Vagina (tissue), 2 donors: ENCODE results near the gene RBPJL. TPM values are rescaled to one million over a fixed set of nuclear protein-coding genes. Genes with fewer than 3 reads are reported as not detected.
A peak's percentile ranks its signal among the peaks of the same experiment; 100 is the strongest.

ENCODE experiments used
- DNase-seq, 2 donors: peaks; one replicate each; pipeline ENCODE4 v3.0.0-alpha.2; 2017; ENCODE audit errors: extremely low spot score in 2 of 2
- H3K27ac ChIP-seq: fragments of 200-600 bp; sonication (generic); one replicate; pipeline ENCODE4 v1.5.1; 2019
- H3K27me3 ChIP-seq: fragments of 200-600 bp; sonication (generic); one replicate; pipeline ENCODE4 v1.5.1; 2019
- H3K36me3 ChIP-seq, 2 donors: fragments of 200-600 bp; sonication (generic); one replicate each; pipeline ENCODE4 v1.5.1; 2017 to 2019
- H3K4me1 ChIP-seq: fragments of 200-600 bp; sonication (generic); one replicate; pipeline ENCODE4 v1.5.1; 2019
- H3K4me3 ChIP-seq, 2 donors: fragments of 200-600 bp; sonication (generic); 1 replicate in 1 of 2; 2 replicates in 1 of 2; pipeline ENCODE4 v1.5.1; 2016 to 2019
- H3K9me3 ChIP-seq: fragments of 200-600 bp; sonication (generic); one replicate; pipeline ENCODE4 v1.5.1; 2019
- POLR2A ChIP-seq, 2 donors: fragments of 450-650 bp; IDR thresholded peaks; one replicate each; pipeline ENCODE4 v1.6.1; 2017; ENCODE audit warnings: antibody characterized with exemption in 2 of 2, mild to moderate bottlenecking in 2 of 2, moderate library complexity in 2 of 2
- POLR2AphosphoS5 ChIP-seq, 2 donors: sonication (generic); formaldehyde crosslinking; IDR thresholded peaks; one replicate each; pipeline ENCODE4 v1.9.0; 2017; ENCODE audit warnings: antibody characterized with exemption in 2 of 2, mild to moderate bottlenecking in 2 of 2, low read depth in 1 of 2; ENCODE audit not compliant: insufficient read depth in 1 of 2
- intact Hi-C: fragments of 100-400 bp; cut with DNase I; formaldehyde crosslinking; loops from one replicate; pipeline ENCODE4 v1.15.1; 2023
- total RNA-seq: library from RNA; depleted of rRNA; stranded (reverse); fragments of >200 nt; gene quantifications from one replicate; pipeline ENCODE4 v1.2.3, GENCODE V29; 2016
- TF ChIP-seq, protein P1 (sequence below), 3 experiments: fragments of 450-650 bp in 2 of 3; fragments of 200-600 bp in 1 of 3; sonication (generic) in 1 of 3; IDR thresholded peaks; one replicate each; pipeline ENCODE4 v1.5.1; 2017 to 2019; ENCODE audit warnings: antibody characterized with exemption in 3 of 3, mild to moderate bottlenecking in 2 of 3, moderate library complexity in 2 of 3

RBPJL gene
- total RNA-seq, 1 donor from 2014 or later: not detected

- Histone ChIP-seq H3K4me3 (peak overlapping the region in 1 of 2 donors; percentile 4), H3K27me3 (no peaks in the 10 kb centered on the region), H3K27ac (peak overlapping the region; percentile 91), H3K4me1 (peaks cover 83% of the 10 kb centered on the region), H3K36me3 (no peaks in the 10 kb centered on the region), H3K9me3 (no peaks in the 10 kb centered on the region)
- no peak for DNase-seq
- intact Hi-C loops: no loop called here
- TF ChIP-seq POLR2A (IDR thresholded peaks at IDR 0.05): no peak
- no peak for TF ChIP-seq POLR2AphosphoS5 (IDR thresholded peaks at IDR 0.05; ENCODE audit: insufficient read depth in 1 of 2, low read depth in 1 of 2)
- TF ChIP-seq, protein P1, sequence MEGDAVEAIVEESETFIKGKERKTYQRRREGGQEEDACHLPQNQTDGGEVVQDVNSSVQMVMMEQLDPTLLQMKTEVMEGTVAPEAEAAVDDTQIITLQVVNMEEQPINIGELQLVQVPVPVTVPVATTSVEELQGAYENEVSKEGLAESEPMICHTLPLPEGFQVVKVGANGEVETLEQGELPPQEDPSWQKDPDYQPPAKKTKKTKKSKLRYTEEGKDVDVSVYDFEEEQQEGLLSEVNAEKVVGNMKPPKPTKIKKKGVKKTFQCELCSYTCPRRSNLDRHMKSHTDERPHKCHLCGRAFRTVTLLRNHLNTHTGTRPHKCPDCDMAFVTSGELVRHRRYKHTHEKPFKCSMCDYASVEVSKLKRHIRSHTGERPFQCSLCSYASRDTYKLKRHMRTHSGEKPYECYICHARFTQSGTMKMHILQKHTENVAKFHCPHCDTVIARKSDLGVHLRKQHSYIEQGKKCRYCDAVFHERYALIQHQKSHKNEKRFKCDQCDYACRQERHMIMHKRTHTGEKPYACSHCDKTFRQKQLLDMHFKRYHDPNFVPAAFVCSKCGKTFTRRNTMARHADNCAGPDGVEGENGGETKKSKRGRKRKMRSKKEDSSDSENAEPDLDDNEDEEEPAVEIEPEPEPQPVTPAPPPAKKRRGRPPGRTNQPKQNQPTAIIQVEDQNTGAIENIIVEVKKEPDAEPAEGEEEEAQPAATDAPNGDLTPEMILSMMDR (IDR thresholded peaks at IDR 0.05): no peak
Observed at GRCh38 chr20:45343532-45344167, 37.0 kb downstream of the RBPJL start.

- Histone ChIP-seq H3K27me3 (no peaks in the 10 kb centered on the region), H3K36me3 (no peaks in the 10 kb centered on the region), H3K4me1 (peaks cover 80% of the 10 kb centered on the region), H3K4me3 (peak overlapping the region; percentile 12 to 76), H3K27ac (peak overlapping the region; percentile 91), H3K9me3 (no peaks in the 10 kb centered on the region)
- DNase-seq: no peak
- TF ChIP-seq POLR2AphosphoS5 (IDR thresholded peaks at IDR 0.05; ENCODE audit: insufficient read depth in 1 of 2, low read depth in 1 of 2) (peak; percentile 58 to 74), POLR2A (IDR thresholded peaks at IDR 0.05) (peak in 1 of 2 donors; percentile 5)
- TF ChIP-seq, protein P1 (IDR thresholded peaks at IDR 0.05): no peak
- intact Hi-C loops: no loop called here
Observed at GRCh38 chr20:45344168-45344860, 37.7 kb downstream of the RBPJL start.

- no peaks in the 10 kb centered on the region for H3K36me3 ChIP-seq
- no peaks in the 10 kb centered on the region for H3K9me3 ChIP-seq
- TF ChIP-seq POLR2AphosphoS5 (IDR thresholded peaks at IDR 0.05; ENCODE audit: insufficient read depth in 1 of 2, low read depth in 1 of 2): peak; percentile 14 to 42
- TF ChIP-seq, protein P1 (IDR thresholded peaks at IDR 0.05): no peak
- peak overlapping the region; percentile 91 for H3K27ac ChIP-seq
- H3K27me3 ChIP-seq: no peaks in the 10 kb centered on the region
- H3K4me1 ChIP-seq: peaks cover 77% of the 10 kb centered on the region
- peak overlapping the region; percentile 53 to 76 for H3K4me3 ChIP-seq
- DNase-seq: no peak
- intact Hi-C loops: no loop called here
Observed at GRCh38 chr20:45345104-45345936, 38.7 kb downstream of the RBPJL start.

- Histone ChIP-seq H3K27me3 (no peaks in the 10 kb centered on the region), H3K9me3 (no peaks in the 10 kb centered on the region), H3K36me3 (no peaks in the 10 kb centered on the region), H3K27ac (peak overlapping the region; percentile 91), H3K4me3 (peak overlapping the region; percentile 53 to 76), H3K4me1 (peaks cover 71% of the 10 kb centered on the region)
- no peak for TF ChIP-seq POLR2AphosphoS5 (IDR thresholded peaks at IDR 0.05; ENCODE audit: insufficient read depth in 1 of 2, low read depth in 1 of 2)
- TF ChIP-seq POLR2A (IDR thresholded peaks at IDR 0.05): no peak
- TF ChIP-seq, protein P1 (IDR thresholded peaks at IDR 0.05): no peak
- intact Hi-C loops: no loop called here
- DNase-seq: no peak
Observed at GRCh38 chr20:45346291-45346718, 39.7 kb downstream of the RBPJL start.
